ENCODE results near the gene FREM1. TPM values are rescaled to one million over a fixed set of nuclear protein-coding genes. Genes with fewer than 3 reads are reported as not detected.

FREM1 gene
- polyA plus RNA-seq, 1 of the 3 experiments (the other 2 are of a cell fraction): 0.26 TPM

- 78% methylated on average over 4 of the region's 4 CpGs for WGBS (ENCODE audit: low lambda C conversion rate)
- Histone ChIP-seq H3K4me1 (ENCODE audit: control insufficient read depth in 1 of 2, insufficient read depth in 2 of 2, low read depth in 1 of 2, low read length in 1 of 2) (peaks cover 0 to 7% of the 10 kb centered on the region in 2 experiments; a peak in 1 of 4 replicates), H3K27me3 (ENCODE audit: insufficient read depth) (no peaks in the 10 kb centered on the region), H4K20me1 (ENCODE audit: insufficient read depth) (no peaks in the 10 kb centered on the region), H3K27ac (ENCODE audit: low read depth in 2 of 2, low read length in 1 of 2) (no peak overlapping the region), H3K36me3 (replicated peaks in 1 of 2; ENCODE audit: control insufficient read depth in 1 of 2, insufficient read depth in 2 of 2, low read length in 1 of 2) (no peaks in the 10 kb centered on the region), H3F3A (replicated peaks; ENCODE audit: insufficient read depth) (no peaks in the 10 kb centered on the region), H3K9me2 (no peaks in the 10 kb centered on the region), H3K4me3 (ENCODE audit: low read depth in 2 of 2, low read length in 1 of 2) (no peak overlapping the region), H2AFZ (ENCODE audit: low read depth) (no peak overlapping the region), H3K4me2 (no peak overlapping the region), H3K9me3 (no peaks in the 10 kb centered on the region), H3K9ac (no peak overlapping the region), H3K79me2 (ENCODE audit: insufficient read depth) (no peaks in the 10 kb centered on the region)
- DNase-seq: no peak
- TF ChIP-seq RCOR1 (IDR thresholded peaks at IDR 0.05; ENCODE audit: low read length) (no peak), ELF1 (IDR thresholded peaks at IDR 0.05) (no peak), MEF2A (IDR thresholded peaks at IDR 0.05; ENCODE audit: borderline replicate concordance, low read depth) (no peak), YY1 (IDR thresholded peaks at IDR 0.05; ENCODE audit: low read depth) (no peak), FOSL2 (IDR thresholded peaks at IDR 0.05; ENCODE audit: borderline replicate concordance, low read depth) (no peak), POLR2AphosphoS5 (IDR thresholded peaks at IDR 0.05; ENCODE audit: low read depth, low read length) (no peak), CHD2 (IDR thresholded peaks at IDR 0.05; ENCODE audit: low read length, partially characterized antibody) (no peak), EP300 (IDR thresholded peaks at IDR 0.05; ENCODE audit: borderline replicate concordance in 1 of 2, low read depth in 1 of 2, low read length in 1 of 2) (no peak), CTCF (IDR thresholded peaks at IDR 0.05) (no peak)
- TF ChIP-seq, protein P1, sequence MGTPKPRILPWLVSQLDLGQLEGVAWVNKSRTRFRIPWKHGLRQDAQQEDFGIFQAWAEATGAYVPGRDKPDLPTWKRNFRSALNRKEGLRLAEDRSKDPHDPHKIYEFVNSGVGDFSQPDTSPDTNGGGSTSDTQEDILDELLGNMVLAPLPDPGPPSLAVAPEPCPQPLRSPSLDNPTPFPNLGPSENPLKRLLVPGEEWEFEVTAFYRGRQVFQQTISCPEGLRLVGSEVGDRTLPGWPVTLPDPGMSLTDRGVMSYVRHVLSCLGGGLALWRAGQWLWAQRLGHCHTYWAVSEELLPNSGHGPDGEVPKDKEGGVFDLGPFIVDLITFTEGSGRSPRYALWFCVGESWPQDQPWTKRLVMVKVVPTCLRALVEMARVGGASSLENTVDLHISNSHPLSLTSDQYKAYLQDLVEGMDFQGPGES (IDR thresholded peaks at IDR 0.05; ENCODE audit: low read depth, low read length): no peak
- ChIA-PET CTCF (no interaction called here), POLR2A (no interaction called here)
Observed at GRCh38 chr9:14899815-14900193, 10.4 kb downstream of the FREM1 start.

GRCh38 chr9:14899042-14899814, 11.0 kb downstream of the FREM1 start:
- H3K4me2 ChIP-seq: no peak overlapping the region
- H3K27ac ChIP-seq (ENCODE audit: low read depth in 2 of 2, low read length in 1 of 2): no peak overlapping the region
- H3K27me3 ChIP-seq (ENCODE audit: insufficient read depth): no peaks in the 10 kb centered on the region
- H3F3A ChIP-seq (replicated peaks; ENCODE audit: insufficient read depth): no peaks in the 10 kb centered on the region
- H3K9me3 ChIP-seq: no peaks in the 10 kb centered on the region
- H3K4me1 ChIP-seq (ENCODE audit: control insufficient read depth in 1 of 2, insufficient read depth in 2 of 2, low read depth in 1 of 2, low read length in 1 of 2): peaks cover 0 to 4% of the 10 kb centered on the region in 2 experiments; a peak in 1 of 4 replicates
- CTCF ChIA-PET: no interaction called here
- POLR2A ChIA-PET: no interaction called here
- no peaks in the 10 kb centered on the region for H4K20me1 ChIP-seq (ENCODE audit: insufficient read depth)
- WGBS (ENCODE audit: low lambda C conversion rate): 76% methylated on average over 6 of the region's 6 CpGs
- H3K79me2 ChIP-seq (ENCODE audit: insufficient read depth): no peaks in the 10 kb centered on the region
- no peak overlapping the region for H2AFZ ChIP-seq (ENCODE audit: low read depth)
- DNase-seq: no peak
- no peaks in the 10 kb centered on the region for H3K9me2 ChIP-seq
- no peak overlapping the region for H3K9ac ChIP-seq
- no peaks in the 10 kb centered on the region for H3K36me3 ChIP-seq (replicated peaks in 1 of 2; ENCODE audit: control insufficient read depth in 1 of 2, insufficient read depth in 2 of 2, low read length in 1 of 2)
- H3K4me3 ChIP-seq (ENCODE audit: low read depth in 2 of 2, low read length in 1 of 2): no peak overlapping the region
- no peak for TF ChIP-seq MEF2A (IDR thresholded peaks at IDR 0.05; ENCODE audit: borderline replicate concordance, low read depth)
- no peak for TF ChIP-seq FOXJ3 (CRISPR knock-in tag; IDR thresholded peaks at IDR 0.05)
- no peak for TF ChIP-seq TEAD4 (IDR thresholded peaks at IDR 0.05; ENCODE audit: borderline replicate concordance, insufficient read depth)
- TF ChIP-seq SIN3A (IDR thresholded peaks at IDR 0.05; ENCODE audit: borderline replicate concordance, low read depth, low read length): no peak
- TF ChIP-seq EP300 (IDR thresholded peaks at IDR 0.05; ENCODE audit: borderline replicate concordance in 1 of 2, low read depth in 1 of 2, low read length in 1 of 2): no peak
- no peak for TF ChIP-seq USF1 (IDR thresholded peaks at IDR 0.05; ENCODE audit: borderline replicate concordance, low read depth)
- TF ChIP-seq NFIC (IDR thresholded peaks at IDR 0.05; ENCODE audit: borderline replicate concordance): no peak
- TF ChIP-seq POLR2AphosphoS5 (IDR thresholded peaks at IDR 0.05; ENCODE audit: low read depth, low read length): no peak
- no peak for TF ChIP-seq MAX (IDR thresholded peaks at IDR 0.05; ENCODE audit: low read depth)
- no peak for TF ChIP-seq SMC3 (IDR thresholded peaks at IDR 0.05; ENCODE audit: low read depth, low read length)
- no peak for TF ChIP-seq TCF12 (IDR thresholded peaks at IDR 0.05)
- TF ChIP-seq RCOR1 (IDR thresholded peaks at IDR 0.05; ENCODE audit: low read length): no peak
- no peak for TF ChIP-seq CHD2 (IDR thresholded peaks at IDR 0.05; ENCODE audit: low read length, partially characterized antibody)
- no peak for TF ChIP-seq GATA2 (CRISPR knock-in tag; IDR thresholded peaks at IDR 0.05)
- TF ChIP-seq RXRA (IDR thresholded peaks at IDR 0.05; ENCODE audit: borderline replicate concordance, low read depth): no peak
- TF ChIP-seq, protein P2, sequence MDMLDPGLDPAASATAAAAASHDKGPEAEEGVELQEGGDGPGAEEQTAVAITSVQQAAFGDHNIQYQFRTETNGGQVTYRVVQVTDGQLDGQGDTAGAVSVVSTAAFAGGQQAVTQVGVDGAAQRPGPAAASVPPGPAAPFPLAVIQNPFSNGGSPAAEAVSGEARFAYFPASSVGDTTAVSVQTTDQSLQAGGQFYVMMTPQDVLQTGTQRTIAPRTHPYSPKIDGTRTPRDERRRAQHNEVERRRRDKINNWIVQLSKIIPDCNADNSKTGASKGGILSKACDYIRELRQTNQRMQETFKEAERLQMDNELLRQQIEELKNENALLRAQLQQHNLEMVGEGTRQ (IDR thresholded peaks at IDR 0.05; ENCODE audit: borderline replicate concordance, low read depth, low read length): no peak
